ENCODE results near the gene GPR137B.

GRCh38 chr1:236206548-236206947 is 64.2 kb downstream of the GPR137B start:
- TF ChIP-seq CTCF (IDR thresholded peaks at IDR 0.05 in 4 of 5, conservative IDR thresholded peaks at IDR 0.05 in 1 of 5) (no peak), POLR2A (IDR thresholded peaks at IDR 0.05) (no peak)
